ENCODE measurements around the gene GPR17. TPM values are rescaled to one million over a fixed set of nuclear protein-coding genes. Genes with fewer than 3 reads are reported as not detected.

GPR17 gene
- total and polyA plus RNA-seq, 4 donors = 0.30 to 1.4 (median 0.40) TPM; not detected in 1

DNA sequence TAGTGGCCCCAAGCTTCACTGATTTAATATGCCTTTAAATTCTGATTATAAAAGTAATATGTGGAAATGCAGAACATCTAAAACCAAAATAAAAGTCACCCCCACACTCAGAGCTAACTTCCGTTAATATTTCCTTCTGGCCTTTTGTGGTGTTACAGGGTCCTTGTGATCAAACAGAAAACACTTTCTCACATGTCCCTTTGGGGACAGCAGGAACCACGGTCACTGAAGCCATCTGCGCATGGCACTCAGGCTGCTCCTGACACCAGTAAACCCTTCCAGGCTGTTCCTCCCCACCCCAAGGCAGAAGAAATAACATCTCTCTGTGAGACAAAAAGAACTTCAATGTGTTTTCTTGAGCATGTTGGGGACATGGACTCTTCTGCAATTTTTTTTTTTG, 25.1 kb upstream of the GPR17 start:
- Histone ChIP-seq H3K27me3 (ENCODE audit: control insufficient read depth in 3 of 3, insufficient read depth in 3 of 3, low read length in 2 of 3) (no peaks in the 10 kb centered on the region), H3K36me3 (ENCODE audit: control insufficient read depth in 4 of 4, insufficient read depth in 4 of 4, low read length in 4 of 4) (no peaks in the 10 kb centered on the region), H3K9ac (ENCODE audit: insufficient read depth in 1 of 2, low read length in 2 of 2) (no peak overlapping the region), H3K9me3 (ENCODE audit: control insufficient read depth in 4 of 4, insufficient read depth in 3 of 4, low read length in 3 of 4) (peaks cover 0 to 2% (median 0%) of the 10 kb centered on the region in 4 donors), H3K4me1 (ENCODE audit: control insufficient read depth in 5 of 5, insufficient read depth in 5 of 5, low read length in 5 of 5) (no peaks in the 10 kb centered on the region), H3K27ac (ENCODE audit: low read depth in 1 of 2, low read length in 1 of 2) (no peak overlapping the region), H3K4me3 (no peak overlapping the region)
- ATAC-seq (ENCODE audit: insufficient read depth, low FRiP score) (no peak), DNase-seq (no peak)
- WGBS, 2 donors = 56 to 65% methylated on average over 3 of the region's 3 CpGs
- TF ChIP-seq, protein P1, sequence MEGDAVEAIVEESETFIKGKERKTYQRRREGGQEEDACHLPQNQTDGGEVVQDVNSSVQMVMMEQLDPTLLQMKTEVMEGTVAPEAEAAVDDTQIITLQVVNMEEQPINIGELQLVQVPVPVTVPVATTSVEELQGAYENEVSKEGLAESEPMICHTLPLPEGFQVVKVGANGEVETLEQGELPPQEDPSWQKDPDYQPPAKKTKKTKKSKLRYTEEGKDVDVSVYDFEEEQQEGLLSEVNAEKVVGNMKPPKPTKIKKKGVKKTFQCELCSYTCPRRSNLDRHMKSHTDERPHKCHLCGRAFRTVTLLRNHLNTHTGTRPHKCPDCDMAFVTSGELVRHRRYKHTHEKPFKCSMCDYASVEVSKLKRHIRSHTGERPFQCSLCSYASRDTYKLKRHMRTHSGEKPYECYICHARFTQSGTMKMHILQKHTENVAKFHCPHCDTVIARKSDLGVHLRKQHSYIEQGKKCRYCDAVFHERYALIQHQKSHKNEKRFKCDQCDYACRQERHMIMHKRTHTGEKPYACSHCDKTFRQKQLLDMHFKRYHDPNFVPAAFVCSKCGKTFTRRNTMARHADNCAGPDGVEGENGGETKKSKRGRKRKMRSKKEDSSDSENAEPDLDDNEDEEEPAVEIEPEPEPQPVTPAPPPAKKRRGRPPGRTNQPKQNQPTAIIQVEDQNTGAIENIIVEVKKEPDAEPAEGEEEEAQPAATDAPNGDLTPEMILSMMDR (IDR thresholded peaks at IDR 0.05; ENCODE audit: control extremely low read depth, extremely low read depth) = no peak

DNA sequence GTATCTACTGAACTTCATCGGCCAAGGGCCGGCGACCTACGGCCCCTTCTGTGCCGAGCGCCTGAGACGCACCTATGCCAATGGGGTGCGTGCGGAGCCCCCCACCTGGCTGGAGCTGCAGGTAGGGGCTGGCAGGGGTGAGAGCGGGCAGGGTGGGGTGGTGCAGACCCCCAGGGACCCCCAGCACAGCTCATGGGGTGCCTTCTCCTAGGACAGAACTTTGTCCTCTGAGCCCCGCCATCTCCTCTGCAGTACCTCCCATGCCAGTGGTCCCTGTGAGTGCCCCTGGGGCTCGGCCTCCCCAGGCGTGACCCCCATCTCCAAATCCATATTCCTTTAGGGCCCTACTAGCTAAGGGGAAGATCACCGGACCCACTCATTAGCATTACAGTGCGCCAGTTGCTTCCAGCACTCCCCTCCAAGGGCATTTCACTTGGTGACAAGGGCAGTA, 23.9 kb upstream of the GPR17 start:
- Histone ChIP-seq H3K9ac (ENCODE audit: insufficient read depth in 1 of 2, low read length in 2 of 2) (no peak overlapping the region), H3K27me3 (ENCODE audit: control insufficient read depth in 3 of 3, insufficient read depth in 3 of 3, low read length in 2 of 3) (no peaks in the 10 kb centered on the region), H3K9me3 (ENCODE audit: control insufficient read depth in 4 of 4, insufficient read depth in 3 of 4, low read length in 3 of 4) (peaks cover 0 to 2% (median 0%) of the 10 kb centered on the region in 4 donors), H3K4me3 (no peak overlapping the region), H3K36me3 (ENCODE audit: control insufficient read depth in 4 of 4, insufficient read depth in 4 of 4, low read length in 4 of 4) (no peaks in the 10 kb centered on the region), H3K27ac (ENCODE audit: low read depth in 1 of 2, low read length in 1 of 2) (no peak overlapping the region), H3K4me1 (ENCODE audit: control insufficient read depth in 5 of 5, insufficient read depth in 5 of 5, low read length in 5 of 5) (no peaks in the 10 kb centered on the region)
- 94 to 95% methylated on average over 15 of the region's 15 CpGs for WGBS, 2 donors
- ATAC-seq (ENCODE audit: insufficient read depth, low FRiP score) (no peak), DNase-seq (no peak)
- TF ChIP-seq, protein P1 (IDR thresholded peaks at IDR 0.05; ENCODE audit: control extremely low read depth, extremely low read depth) = no peak

DNA sequence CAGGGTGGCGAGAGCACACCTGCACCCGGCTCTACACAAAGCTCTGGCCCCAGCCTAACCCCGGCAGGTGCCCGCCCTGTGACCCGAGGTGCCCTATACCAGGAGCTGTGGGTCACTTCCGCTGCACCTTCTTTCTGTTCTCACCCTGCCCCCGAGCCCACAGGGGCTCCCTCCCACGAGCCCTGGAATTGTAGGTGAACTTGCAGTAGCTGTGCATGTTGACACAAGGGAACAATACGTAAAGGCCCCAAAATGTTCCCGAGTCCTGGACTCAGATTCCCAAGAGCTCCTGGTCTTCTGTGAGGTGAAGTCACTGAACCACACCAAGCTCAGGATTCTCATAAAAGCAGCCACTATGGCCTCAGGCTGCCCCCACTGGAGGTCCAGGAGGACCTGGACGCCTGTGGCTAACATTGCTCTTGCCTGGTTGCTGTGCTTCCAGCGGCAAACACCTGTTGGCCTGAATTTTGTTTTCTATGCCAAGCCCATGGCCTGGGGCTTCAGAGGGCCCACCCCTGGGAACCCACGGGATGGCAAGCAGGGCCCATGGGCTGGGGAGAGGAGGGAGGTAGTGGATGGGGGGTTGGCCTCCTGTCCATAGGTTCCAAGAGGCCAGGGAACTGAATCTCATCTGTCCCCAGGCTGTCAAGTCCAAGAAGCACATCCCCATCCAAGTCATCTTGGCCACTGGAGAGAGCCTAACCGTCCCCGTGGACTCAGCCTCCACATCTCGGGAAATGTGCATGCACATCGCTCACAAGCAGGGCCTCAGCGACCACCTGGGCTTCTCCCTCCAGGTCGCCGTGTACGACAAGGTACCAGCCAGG, 23.2 kb upstream of the GPR17 start:
- TF ChIP-seq, protein P1 (IDR thresholded peaks at IDR 0.05; ENCODE audit: control extremely low read depth, extremely low read depth) = no peak
- H3K9me3 ChIP-seq (ENCODE audit: control insufficient read depth in 4 of 4, insufficient read depth in 3 of 4, low read length in 3 of 4) = peaks cover 0 to 2% (median 0%) of the 10 kb centered on the region in 4 donors
- ATAC-seq (ENCODE audit: insufficient read depth, low FRiP score) = no peak
- DNase-seq = peak in 1 of 3 donors; percentile 9
- H3K9ac ChIP-seq (ENCODE audit: insufficient read depth in 1 of 2, low read length in 2 of 2) = no peak overlapping the region
- WGBS, 2 donors = 90 to 94% methylated on average over 21 of the region's 21 CpGs
- no peaks in the 10 kb centered on the region for H3K4me1 ChIP-seq (ENCODE audit: control insufficient read depth in 5 of 5, insufficient read depth in 5 of 5, low read length in 5 of 5)
- H3K27me3 ChIP-seq (ENCODE audit: control insufficient read depth in 3 of 3, insufficient read depth in 3 of 3, low read length in 2 of 3) = no peaks in the 10 kb centered on the region
- H3K4me3 ChIP-seq = no peak overlapping the region
- H3K27ac ChIP-seq (ENCODE audit: low read depth in 1 of 2, low read length in 1 of 2) = no peak overlapping the region
- no peaks in the 10 kb centered on the region for H3K36me3 ChIP-seq (ENCODE audit: control insufficient read depth in 4 of 4, insufficient read depth in 4 of 4, low read length in 4 of 4)

Data from lung (tissue), 12 donors.